ENCODE data around the gene ERN1.

DNA sequence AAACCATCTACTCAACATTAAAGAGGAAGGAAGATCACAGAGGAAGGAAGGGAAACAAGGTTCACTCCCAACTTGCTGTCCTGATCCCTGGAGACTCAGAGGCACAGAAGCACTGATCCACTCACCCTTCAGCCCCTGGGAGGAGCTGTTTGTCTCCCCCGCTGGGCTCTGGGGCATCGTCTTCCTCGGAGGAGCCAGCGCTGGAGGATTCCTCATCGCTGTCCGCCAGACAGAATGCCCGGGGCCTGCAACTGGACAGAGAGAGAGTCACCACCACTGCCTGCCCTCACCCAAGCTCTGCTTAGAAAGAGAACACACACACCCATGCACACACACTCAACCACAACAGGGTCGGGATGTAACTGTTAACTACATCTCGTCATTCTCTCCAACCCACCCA is 24.8 kb upstream of the ERN1 start:
- TF ChIP-seq CTCF (IDR thresholded peaks at IDR 0.05; ENCODE audit: poor library complexity, severe bottlenecking), result no peak
- no peak for TF ChIP-seq POLR2AphosphoS5 (IDR thresholded peaks at IDR 0.05)
- TF ChIP-seq TAF1 (IDR thresholded peaks at IDR 0.05; ENCODE audit: low read depth), result no peak
- TF ChIP-seq SMC3 (conservative IDR thresholded peaks at IDR 0.05; ENCODE audit: poor library complexity), result no peak
- TF ChIP-seq EP300 (conservative IDR thresholded peaks at IDR 0.05; ENCODE audit: poor library complexity, severe bottlenecking), result no peak
- no peak for TF ChIP-seq EZH2 (IDR thresholded peaks at IDR 0.05; ENCODE audit: borderline replicate concordance, insufficient read depth, low read length, poor library complexity, severe bottlenecking)
- TF ChIP-seq RAD21 (conservative IDR thresholded peaks at IDR 0.05), result no peak
- TF ChIP-seq, protein P1, sequence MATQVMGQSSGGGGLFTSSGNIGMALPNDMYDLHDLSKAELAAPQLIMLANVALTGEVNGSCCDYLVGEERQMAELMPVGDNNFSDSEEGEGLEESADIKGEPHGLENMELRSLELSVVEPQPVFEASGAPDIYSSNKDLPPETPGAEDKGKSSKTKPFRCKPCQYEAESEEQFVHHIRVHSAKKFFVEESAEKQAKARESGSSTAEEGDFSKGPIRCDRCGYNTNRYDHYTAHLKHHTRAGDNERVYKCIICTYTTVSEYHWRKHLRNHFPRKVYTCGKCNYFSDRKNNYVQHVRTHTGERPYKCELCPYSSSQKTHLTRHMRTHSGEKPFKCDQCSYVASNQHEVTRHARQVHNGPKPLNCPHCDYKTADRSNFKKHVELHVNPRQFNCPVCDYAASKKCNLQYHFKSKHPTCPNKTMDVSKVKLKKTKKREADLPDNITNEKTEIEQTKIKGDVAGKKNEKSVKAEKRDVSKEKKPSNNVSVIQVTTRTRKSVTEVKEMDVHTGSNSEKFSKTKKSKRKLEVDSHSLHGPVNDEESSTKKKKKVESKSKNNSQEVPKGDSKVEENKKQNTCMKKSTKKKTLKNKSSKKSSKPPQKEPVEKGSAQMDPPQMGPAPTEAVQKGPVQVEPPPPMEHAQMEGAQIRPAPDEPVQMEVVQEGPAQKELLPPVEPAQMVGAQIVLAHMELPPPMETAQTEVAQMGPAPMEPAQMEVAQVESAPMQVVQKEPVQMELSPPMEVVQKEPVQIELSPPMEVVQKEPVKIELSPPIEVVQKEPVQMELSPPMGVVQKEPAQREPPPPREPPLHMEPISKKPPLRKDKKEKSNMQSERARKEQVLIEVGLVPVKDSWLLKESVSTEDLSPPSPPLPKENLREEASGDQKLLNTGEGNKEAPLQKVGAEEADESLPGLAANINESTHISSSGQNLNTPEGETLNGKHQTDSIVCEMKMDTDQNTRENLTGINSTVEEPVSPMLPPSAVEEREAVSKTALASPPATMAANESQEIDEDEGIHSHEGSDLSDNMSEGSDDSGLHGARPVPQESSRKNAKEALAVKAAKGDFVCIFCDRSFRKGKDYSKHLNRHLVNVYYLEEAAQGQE (IDR thresholded peaks at IDR 0.05; ENCODE audit: borderline replicate concordance), result no peak
- no peak for TF ChIP-seq MXI1 (conservative IDR thresholded peaks at IDR 0.05; ENCODE audit: poor library complexity, severe bottlenecking)

All from neural cell (in vitro differentiated cells).